ENCODE data around the gene MYO15A. TPM values are rescaled to one million over a fixed set of nuclear protein-coding genes. Genes with fewer than 3 reads are reported as not detected.

The MYO15A gene
- total RNA-seq, 1 donor from 2014 or later: 0.31 TPM

- intact Hi-C loops (cut with micrococcal nuclease): no loop called here
- no peak for DNase-seq (ENCODE audit: low spot score)
Measured at GRCh38 chr17:18121144-18121910, 12.8 kb downstream of the MYO15A start.

GRCh38 chr17:18122990-18123753 is 14.6 kb downstream of the MYO15A start:
- peaks cover 6% of the 10 kb centered on the region for H3K9me3 Mint-ChIP-seq
- no peak for DNase-seq (ENCODE audit: low spot score)
- no peaks in the 10 kb centered on the region for H3K4me1 Mint-ChIP-seq (ENCODE audit: low read depth)
- no peaks in the 10 kb centered on the region for H3K27me3 Mint-ChIP-seq (ENCODE audit: insufficient read depth)
- intact Hi-C loops (cut with micrococcal nuclease): no loop called here
- no peak overlapping the region for H3K27ac Mint-ChIP-seq
- no peak overlapping the region for H3K4me3 Mint-ChIP-seq
- no peaks in the 10 kb centered on the region for H3K36me3 Mint-ChIP-seq (ENCODE audit: low read depth)

More at GRCh38 chr17:18121144-18121910, 12.8 kb downstream of the MYO15A start:
- Mint-ChIP-seq H3K4me3 (no peak overlapping the region), H3K27ac (no peak overlapping the region), H3K36me3 (ENCODE audit: low read depth) (no peaks in the 10 kb centered on the region), H3K4me1 (ENCODE audit: low read depth) (no peaks in the 10 kb centered on the region), H3K9me3 (peaks cover 6% of the 10 kb centered on the region), H3K27me3 (ENCODE audit: insufficient read depth) (peaks cover 2% of the 10 kb centered on the region)

- Mint-ChIP-seq H3K36me3 (ENCODE audit: low read depth) (no peaks in the 10 kb centered on the region), H3K9me3 (peaks cover 5% of the 10 kb centered on the region), H3K4me1 (ENCODE audit: low read depth) (no peaks in the 10 kb centered on the region), H3K27me3 (ENCODE audit: insufficient read depth) (no peaks in the 10 kb centered on the region), H3K4me3 (no peak overlapping the region), H3K27ac (no peak overlapping the region)
- intact Hi-C loops (cut with micrococcal nuclease): no loop called here
- no peak for DNase-seq (ENCODE audit: low spot score)
Measured at GRCh38 chr17:18124345-18125126, 16.0 kb downstream of the MYO15A start.

GRCh38 chr17:18129041-18129502 is 20.5 kb downstream of the MYO15A start:
- H3K27ac Mint-ChIP-seq: no peak overlapping the region
- H3K27me3 Mint-ChIP-seq (ENCODE audit: insufficient read depth): peaks cover 2% of the 10 kb centered on the region
- no peaks in the 10 kb centered on the region for H3K4me1 Mint-ChIP-seq (ENCODE audit: low read depth)
- H3K4me3 Mint-ChIP-seq: no peak overlapping the region
- intact Hi-C loops (cut with micrococcal nuclease): no loop called here
- H3K9me3 Mint-ChIP-seq: no peaks in the 10 kb centered on the region
- H3K36me3 Mint-ChIP-seq (ENCODE audit: low read depth): no peaks in the 10 kb centered on the region
- DNase-seq (ENCODE audit: low spot score): no peak

- H3K27me3 Mint-ChIP-seq (ENCODE audit: insufficient read depth): peaks cover 2% of the 10 kb centered on the region
- no peaks in the 10 kb centered on the region for H3K4me1 Mint-ChIP-seq (ENCODE audit: low read depth)
- H3K27ac Mint-ChIP-seq: no peak overlapping the region
- H3K4me3 Mint-ChIP-seq: no peak overlapping the region
- intact Hi-C loops (cut with micrococcal nuclease): no loop called here
- H3K9me3 Mint-ChIP-seq: no peaks in the 10 kb centered on the region
- H3K36me3 Mint-ChIP-seq (ENCODE audit: low read depth): no peaks in the 10 kb centered on the region
- DNase-seq (ENCODE audit: low spot score): no peak
Measured at GRCh38 chr17:18132711-18133110, 24.2 kb downstream of the MYO15A start.

GRCh38 chr17:18136357-18136756 is 27.8 kb downstream of the MYO15A start:
- no peaks in the 10 kb centered on the region for H3K36me3 Mint-ChIP-seq (ENCODE audit: low read depth)
- H3K9me3 Mint-ChIP-seq: no peaks in the 10 kb centered on the region
- H3K4me3 Mint-ChIP-seq: no peak overlapping the region
- intact Hi-C loops (cut with micrococcal nuclease): no loop called here
- no peak for DNase-seq (ENCODE audit: low spot score)
- peaks cover 4% of the 10 kb centered on the region for H3K4me1 Mint-ChIP-seq (ENCODE audit: low read depth)
- H3K27me3 Mint-ChIP-seq (ENCODE audit: insufficient read depth): no peaks in the 10 kb centered on the region
- H3K27ac Mint-ChIP-seq: no peak overlapping the region

- no peak overlapping the region for H3K27ac Mint-ChIP-seq
- no peak overlapping the region for H3K4me3 Mint-ChIP-seq
- peaks cover 2% of the 10 kb centered on the region for H3K27me3 Mint-ChIP-seq (ENCODE audit: insufficient read depth)
- H3K9me3 Mint-ChIP-seq: no peaks in the 10 kb centered on the region
- peaks cover 5% of the 10 kb centered on the region for H3K4me1 Mint-ChIP-seq (ENCODE audit: low read depth)
- intact Hi-C loops (cut with micrococcal nuclease): no loop called here
- DNase-seq (ENCODE audit: low spot score): no peak
- no peaks in the 10 kb centered on the region for H3K36me3 Mint-ChIP-seq (ENCODE audit: low read depth)
Measured at GRCh38 chr17:18138065-18138749, 29.7 kb downstream of the MYO15A start.

GRCh38 chr17:18139092-18139491 is 30.5 kb downstream of the MYO15A start:
- no peaks in the 10 kb centered on the region for H3K36me3 Mint-ChIP-seq (ENCODE audit: low read depth)
- H3K27me3 Mint-ChIP-seq (ENCODE audit: insufficient read depth): peaks cover 4% of the 10 kb centered on the region
- H3K4me1 Mint-ChIP-seq (ENCODE audit: low read depth): peaks cover 5% of the 10 kb centered on the region
- H3K9me3 Mint-ChIP-seq: no peaks in the 10 kb centered on the region
- intact Hi-C loops (cut with micrococcal nuclease): no loop called here
- H3K4me3 Mint-ChIP-seq: no peak overlapping the region
- no peak overlapping the region for H3K27ac Mint-ChIP-seq
- DNase-seq (ENCODE audit: low spot score): no peak

GRCh38 chr17:18139498-18139897 is 30.9 kb downstream of the MYO15A start:
- H3K36me3 Mint-ChIP-seq (ENCODE audit: low read depth): no peaks in the 10 kb centered on the region
- H3K9me3 Mint-ChIP-seq: no peaks in the 10 kb centered on the region
- peaks cover 5% of the 10 kb centered on the region for H3K4me1 Mint-ChIP-seq (ENCODE audit: low read depth)
- H3K27ac Mint-ChIP-seq: no peak overlapping the region
- DNase-seq (ENCODE audit: low spot score): no peak
- intact Hi-C loops (cut with micrococcal nuclease): no loop called here
- H3K27me3 Mint-ChIP-seq (ENCODE audit: insufficient read depth): peaks cover 4% of the 10 kb centered on the region
- no peak overlapping the region for H3K4me3 Mint-ChIP-seq

- no peak overlapping the region for H3K4me3 Mint-ChIP-seq
Measured at GRCh38 chr17:18139949-18140348, 31.4 kb downstream of the MYO15A start.

GRCh38 chr17:18140648-18141047 is 32.1 kb downstream of the MYO15A start:
- DNase-seq (ENCODE audit: low spot score): no peak
- Mint-ChIP-seq H3K4me3 (no peak overlapping the region), H3K4me1 (ENCODE audit: low read depth) (peaks cover 5% of the 10 kb centered on the region), H3K9me3 (no peaks in the 10 kb centered on the region), H3K36me3 (ENCODE audit: low read depth) (no peaks in the 10 kb centered on the region), H3K27me3 (ENCODE audit: insufficient read depth) (peaks cover 4% of the 10 kb centered on the region), H3K27ac (no peak overlapping the region)
- intact Hi-C loops (cut with micrococcal nuclease): loop anchor here (1.0 to 2.0 kb wide), 4 partner anchors 18 to 84 kb away; partner anchors contain the start of gene LLGL1

More at GRCh38 chr17:18139949-18140348, 31.4 kb downstream of the MYO15A start:
- Mint-ChIP-seq H3K27me3 (ENCODE audit: insufficient read depth) (peaks cover 4% of the 10 kb centered on the region), H3K9me3 (no peaks in the 10 kb centered on the region), H3K27ac (no peak overlapping the region), H3K36me3 (ENCODE audit: low read depth) (no peaks in the 10 kb centered on the region), H3K4me1 (ENCODE audit: low read depth) (peaks cover 5% of the 10 kb centered on the region)
- intact Hi-C loops (cut with micrococcal nuclease): loop anchor here (2.0 kb wide), 1 partner anchor 85 kb away; the partner anchor contains the start of gene LLGL1
- no peak for DNase-seq (ENCODE audit: low spot score)

GRCh38 chr17:18141210-18141803 is 32.8 kb downstream of the MYO15A start:
- H3K27me3 Mint-ChIP-seq (ENCODE audit: insufficient read depth): peaks cover 4% of the 10 kb centered on the region
- H3K4me3 Mint-ChIP-seq: no peak overlapping the region
- peak; percentile 11 for DNase-seq (ENCODE audit: low spot score)
- H3K9me3 Mint-ChIP-seq: no peaks in the 10 kb centered on the region
- intact Hi-C loops (cut with micrococcal nuclease): loop anchor here (1.0 to 2.0 kb wide), 4 partner anchors 17 to 83 kb away; partner anchors contain the start of gene LLGL1
- peaks cover 5% of the 10 kb centered on the region for H3K4me1 Mint-ChIP-seq (ENCODE audit: low read depth)
- H3K36me3 Mint-ChIP-seq (ENCODE audit: low read depth): no peaks in the 10 kb centered on the region
- H3K27ac Mint-ChIP-seq: no peak overlapping the region
